AG04449 (cell line): ENCODE measurements around the gene LY6G6F.

ENCODE experiments used
- CTCF ChIA-PET: fragments of 350-600 bp; formaldehyde crosslinking; extraction: SDS; loops from one replicate; lab custom pipeline; 2021; ENCODE audit warnings: antibody characterized with exemption; lab: Yijun Ruan, JAX
- POLR2A ChIA-PET: fragments of 400-600, 350-600 bp; formaldehyde crosslinking; extraction: SDS; loops from one replicate; lab custom pipeline; 2020; ENCODE audit warnings: antibody characterized with exemption, inconsistent platforms; lab: Yijun Ruan, JAX
- DNase-seq: peaks from one replicate; pipeline ENCODE4 v3.0.0-alpha.2; 2010; ENCODE audit warnings: low read depth, low spot score
- H3K4me3 ChIP-seq: 2 replicates; pipeline ENCODE4 v1.5.1; 2011; ENCODE audit warnings: low read depth, mild to moderate bottlenecking, control low read depth, low read length
- CTCF ChIP-seq: IDR thresholded peaks from one replicate; pipeline ENCODE4 v1.5.1; 2011; ENCODE audit warnings: mild to moderate bottlenecking, moderate library complexity, low read length, control low read depth, inconsistent platforms; ENCODE audit not compliant: insufficient read depth; ENCODE audit errors: missing control alignments

The LY6G6F gene

GRCh38 chr6:31706599-31706998, at the start of gene LY6G6F:
Gene LY6G6F, plus strand, starts transcription at chr6:31706866. Its CDS starts 41 bp downstream, at chr6:31706907.
- no peak within 1 kb of the TSS for H3K4me3 ChIP-seq
- ChIA-PET CTCF (no interaction called here), POLR2A (interaction anchor here (0.8 kb wide), 1 partner anchor 28 kb away, joined by 3 read pairs; no protein-coding TSS in a partner anchor)
- no peak for TF ChIP-seq CTCF
- no peak for DNase-seq

DNA sequence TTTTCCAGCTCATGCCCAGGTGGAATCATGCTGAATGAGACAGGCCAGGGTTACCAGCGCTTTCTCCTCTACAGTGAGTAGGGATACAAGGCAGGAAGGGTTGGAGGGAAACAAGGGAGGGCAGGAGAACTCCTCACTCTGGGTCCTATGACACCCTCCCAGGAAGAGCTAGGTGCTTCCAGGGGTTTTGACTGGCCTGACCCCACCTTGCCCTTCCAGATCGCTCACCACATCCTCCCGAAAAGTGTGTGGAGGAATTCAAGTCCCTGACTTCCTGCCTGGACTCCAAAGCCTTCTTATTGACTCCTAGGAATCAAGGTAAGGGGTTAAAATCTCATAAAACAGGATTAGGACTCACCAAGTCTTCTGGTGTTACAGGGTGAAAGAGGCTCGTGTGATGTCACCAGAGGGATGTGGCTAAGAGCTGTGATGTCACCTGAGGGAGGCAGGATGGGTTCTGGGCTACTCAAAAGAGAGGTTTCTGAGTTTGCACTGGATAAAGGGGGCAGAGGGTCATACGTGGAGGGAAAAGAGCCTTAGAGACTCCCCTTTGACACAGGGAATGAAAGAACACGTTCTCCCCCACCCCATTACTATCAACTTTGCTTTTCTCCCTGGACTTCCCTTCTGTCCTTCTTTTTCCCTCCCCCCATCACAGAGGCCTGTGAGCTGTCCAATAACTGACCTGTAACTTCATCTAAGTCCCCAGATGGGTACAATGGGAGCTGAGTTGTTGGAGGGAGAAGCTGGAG, 49.1 kb upstream of the LY6G6F start:
- no peak overlapping the region for H3K4me3 ChIP-seq
- TF ChIP-seq CTCF = no peak
- DNase-seq = no peak
- CTCF ChIA-PET = no interaction called here
- POLR2A ChIA-PET = no interaction called here

- POLR2A ChIA-PET = no interaction called here
- CTCF ChIA-PET = no interaction called here
- no peak for TF ChIP-seq CTCF
- DNase-seq = no peak
- H3K4me3 ChIP-seq = no peak overlapping the region
These were observed 48.4 kb upstream of the LY6G6F start for GRCh38 chr6:31658158-31658688.

DNA sequence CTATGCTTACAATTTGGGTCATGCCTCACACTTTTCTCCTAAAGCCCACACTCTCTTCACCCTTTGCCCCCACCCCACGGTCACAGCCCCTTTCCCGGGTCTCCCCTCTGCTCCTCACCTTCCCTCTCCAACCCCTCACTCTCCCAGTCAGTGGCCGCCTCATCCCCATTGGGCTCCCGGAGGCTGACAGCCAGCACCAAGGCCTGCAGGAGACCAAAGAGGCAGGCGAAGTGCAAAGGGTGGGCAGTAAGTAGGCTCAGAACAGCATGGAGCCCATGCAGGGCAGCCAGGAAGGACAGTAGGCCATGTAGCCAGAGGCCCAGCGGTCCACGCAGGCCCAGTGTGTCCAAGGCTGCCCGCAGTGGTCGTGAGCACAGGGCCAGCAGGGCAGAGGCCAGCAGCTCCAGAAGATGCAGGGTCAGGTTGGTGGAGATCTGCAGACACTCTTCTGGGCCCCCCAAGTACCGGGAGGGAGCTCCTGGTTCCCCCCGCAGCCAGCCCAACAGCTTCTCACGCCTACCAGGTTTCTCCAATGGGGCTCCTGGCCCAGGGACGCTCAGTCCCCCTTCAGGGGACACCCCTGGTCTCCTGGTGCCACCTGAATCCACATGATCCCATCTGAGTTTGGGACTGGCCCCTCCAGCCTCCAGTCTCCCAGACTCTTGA, 47.5 kb upstream of the LY6G6F start:
- peak overlapping the region; percentile 86 for H3K4me3 ChIP-seq
- TF ChIP-seq CTCF = no peak
- ChIA-PET POLR2A (no interaction called here), CTCF (interaction anchor here (0.7 to 3.1 kb wide), 2 partner anchors 8 to 206 kb away, joined by 3 to 13 read pairs; partner anchors contain the start of gene BAG6)
- DNase-seq = no peak

DNA sequence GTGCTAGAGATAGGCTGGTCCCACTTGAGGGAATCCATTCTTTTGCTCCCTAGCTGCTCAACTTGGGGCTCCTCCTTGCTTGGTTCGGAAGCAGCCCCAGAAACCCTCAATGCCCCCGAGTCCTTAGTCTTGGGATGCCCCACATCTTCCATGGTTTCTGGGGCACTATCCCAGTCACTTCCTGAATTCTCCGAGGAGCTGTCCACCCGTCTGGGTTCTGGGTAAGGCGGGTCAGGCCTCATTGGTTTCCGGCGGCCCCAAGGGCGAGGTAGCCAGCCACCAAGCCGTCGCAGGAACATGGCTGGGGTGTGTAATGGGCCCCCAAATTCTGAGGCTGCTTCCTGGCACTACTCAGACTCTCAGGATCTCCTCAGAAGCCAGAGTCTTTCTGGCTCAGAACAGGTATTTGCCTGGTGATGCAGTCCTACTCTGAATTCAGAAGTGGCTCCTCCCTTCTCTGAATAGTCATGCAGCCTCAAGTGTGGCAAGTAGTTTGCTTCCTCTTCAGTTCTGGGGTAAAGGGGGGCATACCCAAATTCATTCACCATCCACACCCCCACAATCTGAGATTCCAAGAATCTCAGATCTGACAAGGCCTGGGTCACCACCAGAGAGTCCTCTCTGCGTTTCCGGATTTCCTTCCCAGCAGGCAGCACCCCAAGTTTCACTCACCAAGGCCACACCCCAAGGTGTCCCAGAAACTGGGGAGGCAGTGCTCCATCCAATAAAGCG, 46.9 kb upstream of the LY6G6F start:
- no peak for TF ChIP-seq CTCF
- DNase-seq = no peak
- CTCF ChIA-PET = interaction anchor here (0.7 to 3.1 kb wide), 6 partner anchors 8 to 205 kb away, joined by 3 to 13 read pairs (median 4); partner anchors contain the start of genes BAG6, LY6G5B and LY6G5C
- POLR2A ChIA-PET = interaction anchor here (0.6 to 1.7 kb wide), 5 partner anchors 8 to 168 kb away, joined by 3 to 15 read pairs (median 4); partner anchors contain the start of genes BAG6 and HSPA1B
- peak overlapping the region; percentile 86 for H3K4me3 ChIP-seq
